GM15510 (cell line): ENCODE data around the gene TICAM1.

Source experiments
- POLR2A ChIP-seq: IDR thresholded peaks from 3 replicates; pipeline ENCODE4 v1.6.1; 2011; ENCODE audit warnings: borderline replicate concordance; ENCODE audit not compliant: insufficient read length; ENCODE audit errors: extremely low read depth

TICAM1 gene

GRCh38 chr19:4851551-4852290 is 20.2 kb upstream of the TICAM1 start:
- no peak for TF ChIP-seq POLR2A

GRCh38 chr19:4849019-4849418 is 17.5 kb upstream of the TICAM1 start:
- no peak for TF ChIP-seq POLR2A

- TF ChIP-seq POLR2A: no peak
Observed at GRCh38 chr19:4847190-4847973, 15.9 kb upstream of the TICAM1 start.

- no peak for TF ChIP-seq POLR2A
Observed at GRCh38 chr19:4844348-4845179, 13.1 kb upstream of the TICAM1 start.

- no peak for TF ChIP-seq POLR2A
Observed at GRCh38 chr19:4843647-4843965, 12.1 kb upstream of the TICAM1 start.

- no peak for TF ChIP-seq POLR2A
Observed at GRCh38 chr19:4839192-4839591, 7.7 kb upstream of the TICAM1 start.

GRCh38 chr19:4832776-4833175 is 1.3 kb upstream of the TICAM1 start:
- TF ChIP-seq POLR2A: no peak

- no peak for TF ChIP-seq POLR2A
Observed at GRCh38 chr19:4830768-4831265, 695 bp downstream of the TICAM1 start.

- TF ChIP-seq POLR2A: no peak
Observed at GRCh38 chr19:4830332-4830731, 1.2 kb downstream of the TICAM1 start.

- TF ChIP-seq POLR2A: no peak
Observed at GRCh38 chr19:4829001-4829712, 2.4 kb downstream of the TICAM1 start.

- no peak for TF ChIP-seq POLR2A
Observed at GRCh38 chr19:4823577-4823976, 7.9 kb downstream of the TICAM1 start.

GRCh38 chr19:4821265-4821664 is 10.2 kb downstream of the TICAM1 start:
- no peak for TF ChIP-seq POLR2A

GRCh38 chr19:4817467-4818277 is 13.8 kb downstream of the TICAM1 start:
- no peak for TF ChIP-seq POLR2A

- no peak for TF ChIP-seq POLR2A
Observed at GRCh38 chr19:4816950-4817278, 14.6 kb downstream of the TICAM1 start.
